HEK293 (cell line): ENCODE data around the gene TMEM178A.

ENCODE experiments used
- CTCF ChIA-PET: fragments of 350-600 bp; formaldehyde crosslinking; extraction: SDS; loops from one replicate; lab custom pipeline; 2021; ENCODE audit warnings: antibody characterized with exemption; lab: Yijun Ruan, JAX
- POLR2A ChIA-PET: fragments of 300-600 bp; formaldehyde crosslinking; extraction: SDS; loops from one replicate; lab custom pipeline; 2020; ENCODE audit warnings: antibody characterized with exemption, inconsistent platforms; lab: Yijun Ruan, JAX
- H3K27ac ChIP-seq: fragments of 200-500 bp; sonication (Bioruptor generic); 2 replicates; pipeline ENCODE4 v1.5.1; 2014; ENCODE audit warnings: low read depth, low read length, control low read depth, inconsistent platforms; ENCODE audit errors: extremely low read depth
- H3K36me3 ChIP-seq, 2 experiments: fragments of 200-500 bp in 1 of 2; sonication (Bioruptor generic) in 1 of 2; 1 replicate in 1 of 2; 2 replicates in 1 of 2; pipeline ENCODE4 v1.5.1; 2014 to 2017; ENCODE audit warnings: inconsistent platforms in 2 of 2, low read length in 2 of 2; ENCODE audit not compliant: control insufficient read depth in 2 of 2, insufficient read depth in 1 of 2
- H3K4me1 ChIP-seq: fragments of 200-500 bp; sonication (Bioruptor generic); 2 replicates; pipeline ENCODE4 v1.5.1; 2014; ENCODE audit warnings: mild to moderate bottlenecking, low read length, inconsistent platforms; ENCODE audit not compliant: control insufficient read depth, insufficient read depth
- H3K4me3 ChIP-seq: 2 replicates; pipeline ENCODE4 v1.5.1; 2011; ENCODE audit warnings: low read depth, mild to moderate bottlenecking, control low read depth, low read length, moderate library complexity
- H3K9me3 ChIP-seq: fragments of 200-500 bp; sonication (Bioruptor generic); 2 replicates; pipeline ENCODE4 v1.5.1; 2014; ENCODE audit warnings: low read depth, low read length, inconsistent platforms; ENCODE audit not compliant: control insufficient read depth, insufficient read depth
- ATF2 ChIP-seq: fragments of 450-650 bp; formaldehyde crosslinking; IDR thresholded peaks from 2 replicates; pipeline ENCODE4 v1.5.1; 2016; ENCODE audit warnings: missing biosample characterization, missing genetic modification characterization, low read depth
- BCL11B ChIP-seq: fragments of 450-650 bp; formaldehyde crosslinking; IDR thresholded peaks from 2 replicates; pipeline ENCODE4 v1.5.1; 2016; ENCODE audit warnings: low read depth, missing biosample characterization, missing genetic modification characterization
- EGR2 ChIP-seq: fragments of 450-650 bp; formaldehyde crosslinking; IDR thresholded peaks from 2 replicates; pipeline ENCODE4 v1.5.1; 2016; ENCODE audit warnings: low read depth, missing biosample characterization, missing genetic modification characterization
- GLI4 ChIP-seq: fragments of 450-650 bp; formaldehyde crosslinking; IDR thresholded peaks from 2 replicates; pipeline ENCODE4 v1.5.1; 2016; ENCODE audit warnings: missing biosample characterization, missing genetic modification characterization
- IKZF3 ChIP-seq: fragments of 450-650 bp; IDR thresholded peaks from 2 replicates; pipeline ENCODE4 v1.5.0; 2018; ENCODE audit warnings: missing biosample characterization, mild to moderate bottlenecking, missing genetic modification characterization, moderate library complexity
- INSM2 ChIP-seq: fragments of 450-650 bp; formaldehyde crosslinking; IDR thresholded peaks from 2 replicates; pipeline ENCODE4 v1.5.1; 2016; ENCODE audit warnings: missing biosample characterization, missing genetic modification characterization
- KLF8 ChIP-seq: fragments of 450-650 bp; formaldehyde crosslinking; IDR thresholded peaks from 2 replicates; pipeline ENCODE4 v1.5.1; 2016; ENCODE audit warnings: missing biosample characterization, missing genetic modification characterization
- MZF1 ChIP-seq: fragments of 450-650 bp; formaldehyde crosslinking; IDR thresholded peaks from 2 replicates; pipeline ENCODE4 v1.5.1; 2017; ENCODE audit warnings: missing biosample characterization, missing genetic modification characterization, borderline replicate concordance
- PRDM1 ChIP-seq: fragments of 450-650 bp; formaldehyde crosslinking; IDR thresholded peaks from 2 replicates; pipeline ENCODE4; 2016; ENCODE audit warnings: missing biosample characterization, missing genetic modification characterization
- TRIM28 ChIP-seq: IDR thresholded peaks from 2 replicates; pipeline ENCODE4 v1.6.1; 2011; ENCODE audit warnings: low read length, control low read depth, borderline replicate concordance
- ZBTB17 ChIP-seq: fragments of 450-650 bp; formaldehyde crosslinking; IDR thresholded peaks from 2 replicates; pipeline ENCODE4 v1.5.1; 2016; ENCODE audit warnings: missing biosample characterization, missing genetic modification characterization
- ZFP3 ChIP-seq: fragments of 450-650 bp; formaldehyde crosslinking; IDR thresholded peaks from 2 replicates; pipeline ENCODE4 v1.5.1; 2016; ENCODE audit warnings: low read depth, missing biosample characterization, missing genetic modification characterization
- ZFP69B ChIP-seq: fragments of 450-650 bp; formaldehyde crosslinking; IDR thresholded peaks from 2 replicates; pipeline ENCODE4 v1.5.1; 2016; ENCODE audit warnings: missing biosample characterization, missing genetic modification characterization
- ZIC2 ChIP-seq: fragments of 450-650 bp; formaldehyde crosslinking; IDR thresholded peaks from 2 replicates; pipeline ENCODE4 v1.5.1; 2016; ENCODE audit warnings: missing biosample characterization, missing genetic modification characterization
- ZNF112 ChIP-seq: fragments of 450-650 bp; formaldehyde crosslinking; IDR thresholded peaks from 2 replicates; pipeline ENCODE4 v1.5.0; 2017; ENCODE audit warnings: missing biosample characterization, missing genetic modification characterization
- ZNF138 ChIP-seq: fragments of 450-650 bp; formaldehyde crosslinking; IDR thresholded peaks from 2 replicates; pipeline ENCODE4 v1.5.1; 2016; ENCODE audit warnings: missing biosample characterization, missing genetic modification characterization, borderline replicate concordance
- ZNF223 ChIP-seq: fragments of 450-650 bp; formaldehyde crosslinking; IDR thresholded peaks from 2 replicates; pipeline ENCODE4 v1.5.1; 2016; ENCODE audit warnings: missing biosample characterization, missing genetic modification characterization
- ZNF23 ChIP-seq: fragments of 450-650 bp; formaldehyde crosslinking; IDR thresholded peaks from 2 replicates; pipeline ENCODE4 v1.5.1; 2016; ENCODE audit warnings: missing biosample characterization, missing genetic modification characterization, borderline replicate concordance
- ZNF239 ChIP-seq: fragments of 450-650 bp; formaldehyde crosslinking; IDR thresholded peaks from 2 replicates; pipeline ENCODE4 v1.5.1; 2016; ENCODE audit warnings: missing biosample characterization, missing genetic modification characterization
- ZNF26 ChIP-seq: fragments of 450-650 bp; formaldehyde crosslinking; IDR thresholded peaks from 2 replicates; pipeline ENCODE4 v1.5.1; 2016; ENCODE audit warnings: missing biosample characterization, missing genetic modification characterization
- ZNF292 ChIP-seq: fragments of 450-650 bp; formaldehyde crosslinking; IDR thresholded peaks from 2 replicates; pipeline ENCODE4 v1.5.1; 2016; ENCODE audit warnings: low read depth, missing biosample characterization, missing genetic modification characterization, borderline replicate concordance
- ZNF341 ChIP-seq: fragments of 450-650 bp; formaldehyde crosslinking; IDR thresholded peaks from 2 replicates; pipeline ENCODE4; 2016; ENCODE audit warnings: low read depth, missing biosample characterization, missing genetic modification characterization
- ZNF394 ChIP-seq: fragments of 450-650 bp; formaldehyde crosslinking; IDR thresholded peaks from 2 replicates; pipeline ENCODE4 v1.5.1; 2016; ENCODE audit warnings: missing biosample characterization, missing genetic modification characterization, mild to moderate bottlenecking, moderate library complexity, borderline replicate concordance
- ZNF521 ChIP-seq: fragments of 450-650 bp; formaldehyde crosslinking; IDR thresholded peaks from 2 replicates; pipeline ENCODE4 v1.5.1; 2017; ENCODE audit warnings: missing biosample characterization, mild to moderate bottlenecking, missing genetic modification characterization
- ZNF548 ChIP-seq: fragments of 450-650 bp; formaldehyde crosslinking; IDR thresholded peaks from 2 replicates; pipeline ENCODE4 v1.5.1; 2016; ENCODE audit warnings: missing biosample characterization, missing genetic modification characterization
- ZNF555 ChIP-seq: fragments of 450-650 bp; formaldehyde crosslinking; conservative IDR thresholded peaks from 2 replicates; pipeline ENCODE4 v1.5.1; 2017; ENCODE audit warnings: missing biosample characterization, mild to moderate bottlenecking, missing genetic modification characterization, inconsistent platforms
- ZNF610 ChIP-seq: fragments of 450-650 bp; formaldehyde crosslinking; IDR thresholded peaks from 2 replicates; pipeline ENCODE4 v1.5.1; 2016; ENCODE audit warnings: missing biosample characterization, missing genetic modification characterization, borderline replicate concordance
- ZNF626 ChIP-seq: fragments of 450-650 bp; sonication (Bioruptor Pico); formaldehyde crosslinking; IDR thresholded peaks from 2 replicates; pipeline ENCODE4 v1.5.1; 2018; ENCODE audit warnings: missing biosample characterization, missing genetic modification characterization, inconsistent platforms
- ZNF701 ChIP-seq: fragments of 450-650 bp; formaldehyde crosslinking; IDR thresholded peaks from 2 replicates; pipeline ENCODE4 v1.5.1; 2016; ENCODE audit warnings: missing biosample characterization, missing genetic modification characterization
- ZNF776 ChIP-seq: fragments of 450-650 bp; formaldehyde crosslinking; IDR thresholded peaks from 2 replicates; pipeline ENCODE4 v1.5.0; 2017; ENCODE audit warnings: missing biosample characterization, missing genetic modification characterization, borderline replicate concordance
- ZNF777 ChIP-seq: fragments of 450-650 bp; formaldehyde crosslinking; IDR thresholded peaks from 2 replicates; pipeline ENCODE4 v1.5.1; 2017; ENCODE audit warnings: missing biosample characterization, missing genetic modification characterization, borderline replicate concordance
- ZNF830 ChIP-seq: fragments of 450-650 bp; IDR thresholded peaks from 2 replicates; pipeline ENCODE4 v1.5.0; 2018; ENCODE audit warnings: missing biosample characterization, missing genetic modification characterization, low read depth, mild to moderate bottlenecking, moderate library complexity

Gene TMEM178A

GRCh38 chr2:39657287-39657937 is 8.3 kb upstream of the TMEM178A start:
- Histone ChIP-seq H3K36me3 (no peaks in the 10 kb centered on the region), H3K9me3 (no peaks in the 10 kb centered on the region; the same call in 1 of the 2 replicates), H3K4me1 (no peaks in the 10 kb centered on the region), H3K27ac (no peak overlapping the region), H3K4me3 (no peak overlapping the region)
- POLR2A ChIA-PET: no interaction called here
- TF ChIP-seq ZIC2 (tag by site-specific recombination): no peak
- no peak for TF ChIP-seq ZNF394 (tag by site-specific recombination)
- no peak for TF ChIP-seq ZNF23 (tag by site-specific recombination)
- TF ChIP-seq PRDM1: no peak
- TF ChIP-seq ZFP3 (tag by site-specific recombination): no peak
- TF ChIP-seq ZNF138: no peak
- TF ChIP-seq IKZF3 (tag by site-specific recombination): no peak
- TF ChIP-seq ZNF341: no peak
- no peak for TF ChIP-seq ZNF555
- no peak for TF ChIP-seq ZNF830 (tag by site-specific recombination)
- TF ChIP-seq ZNF626 (tag by site-specific recombination): no peak
- TF ChIP-seq TRIM28: no peak
- no peak for TF ChIP-seq MZF1 (tag by site-specific recombination)
- TF ChIP-seq EGR2: no peak
- CTCF ChIA-PET: interaction anchor here (1.8 kb wide), 1 partner anchor 74 kb away, joined by 8 read pairs; no protein-coding TSS in a partner anchor

- H3K27ac ChIP-seq: no peak overlapping the region
- no peaks in the 10 kb centered on the region; the same call in 1 of the 2 replicates for H3K9me3 ChIP-seq
- H3K36me3 ChIP-seq: no peaks in the 10 kb centered on the region
- no peaks in the 10 kb centered on the region for H3K4me1 ChIP-seq
- ChIA-PET POLR2A (no interaction called here), CTCF (interaction anchor here (1.8 kb wide), 1 partner anchor 73 kb away, joined by 8 read pairs; no protein-coding TSS in a partner anchor)
- no peak for TF ChIP-seq ZFP69B
- no peak for TF ChIP-seq ZNF239 (tag by site-specific recombination)
- TF ChIP-seq ZNF701 (tag by site-specific recombination): no peak
- TF ChIP-seq ZNF776 (tag by site-specific recombination): no peak
- no peak for TF ChIP-seq ZNF223 (tag by site-specific recombination)
- no peak for TF ChIP-seq ZNF521 (tag by site-specific recombination)
- no peak for TF ChIP-seq ATF2
- TF ChIP-seq KLF8: no peak
- TF ChIP-seq ZNF292: no peak
- no peak for TF ChIP-seq PRDM1
- TF ChIP-seq ZNF548 (tag by site-specific recombination): no peak
- no peak for TF ChIP-seq BCL11B (tag by site-specific recombination)
- TF ChIP-seq ZBTB17: no peak
- TF ChIP-seq ZNF610 (tag by site-specific recombination): no peak
- no peak for TF ChIP-seq ZNF112 (tag by site-specific recombination)
- TF ChIP-seq INSM2 (tag by site-specific recombination): no peak
- TF ChIP-seq ZNF777: no peak
- TF ChIP-seq ZNF26 (tag by site-specific recombination): no peak
- no peak for TF ChIP-seq GLI4 (tag by site-specific recombination)
- H3K4me3 ChIP-seq: no peak overlapping the region
These were observed 7.3 kb upstream of the TMEM178A start for GRCh38 chr2:39658371-39658770.
